CD4-positive, alpha-beta T cell (primary cell): Measurements from ENCODE around the gene GIMAP6. TPM values are rescaled to one million over a fixed set of nuclear protein-coding genes. Genes with fewer than 3 reads are reported as not detected.
"Not testable (repeated sequence)": the region's sequence is repeated elsewhere in the genome, so short reads cannot be mapped to it uniquely, and the experiment has no call there.

Experiments
- ATAC-seq: fragments of 200-7000 bp; cut with Tn5 transposase; one replicate; pipeline ENCODE4 v1.10.0; 2022; ENCODE audit warnings: mild to moderate bottlenecking; ENCODE audit not compliant: poor library complexity
- CTCF ChIA-PET: fragments of 350-600 bp; sonication (Branson Sonifier 250); formaldehyde crosslinking; loops from one replicate; lab custom pipeline; 2021; ENCODE audit warnings: antibody characterized with exemption, inconsistent platforms; lab: Charles Lee
- POLR2A ChIA-PET: fragments of 350-600 bp; sonication (Branson Sonifier 250); formaldehyde crosslinking; loops from one replicate; lab custom pipeline; 2021; ENCODE audit warnings: antibody characterized with exemption, inconsistent platforms; lab: Charles Lee
- DNase-seq, 14 experiments: peaks; one replicate each; pipeline ENCODE4 v3.0.0-alpha.2; 2013 to 2020; ENCODE audit warnings: mixed read lengths in 2 of 14
- H3K27ac ChIP-seq, 2 donors: one replicate each; pipeline versions ENCODE4 v1.5.1 to v1.7.0; 2013; ENCODE audit warnings: low read length in 2 of 2, low read depth in 1 of 2, mild to moderate bottlenecking in 1 of 2
- H3K27me3 ChIP-seq, 2 experiments: 1 replicate in 1 of 2; 2 replicates in 1 of 2; pipeline versions ENCODE4 v1.6.1 to v1.7.0; 2013; ENCODE audit warnings: low read length in 2 of 2, control low read depth in 1 of 2, mild to moderate bottlenecking in 1 of 2, moderate library complexity in 1 of 2; ENCODE audit not compliant: insufficient read depth in 2 of 2, control insufficient read depth in 1 of 2
- H3K36me3 ChIP-seq: one replicate; pipeline ENCODE4 v1.6.1; 2013; ENCODE audit warnings: low read length, control low read depth; ENCODE audit not compliant: insufficient read depth
- H3K4me1 ChIP-seq: one replicate; pipeline ENCODE4 v1.6.1; 2013; ENCODE audit warnings: low read length, control low read depth; ENCODE audit not compliant: insufficient read depth
- H3K4me3 ChIP-seq: one replicate; pipeline ENCODE4 v1.5.1; 2013; ENCODE audit warnings: mild to moderate bottlenecking, low read length, moderate library complexity
- H3K9me3 ChIP-seq, 2 experiments: 1 replicate in 1 of 2; 2 replicates in 1 of 2; pipeline versions ENCODE4 v1.6.1 to v1.7.0; 2013; ENCODE audit warnings: low read length in 2 of 2, mild to moderate bottlenecking in 2 of 2, control low read depth in 1 of 2, moderate library complexity in 1 of 2; ENCODE audit not compliant: control insufficient read depth in 1 of 2, insufficient read depth in 1 of 2
- H3K27ac Mint-ChIP-seq: one replicate; pipeline ENCODE4 v1.8.0; 2020; ENCODE audit warnings: mixed read lengths
- H3K27me3 Mint-ChIP-seq: one replicate; pipeline ENCODE4 v1.8.0; 2021; ENCODE audit warnings: mixed read lengths
- H3K36me3 Mint-ChIP-seq: one replicate; pipeline ENCODE4 v1.8.0; 2021; ENCODE audit warnings: low read depth, mixed read lengths
- H3K4me1 Mint-ChIP-seq: one replicate; pipeline ENCODE4 v1.8.0; 2021; ENCODE audit warnings: low read depth, mixed read lengths
- H3K4me3 Mint-ChIP-seq: one replicate; pipeline ENCODE4 v1.8.0; 2020; ENCODE audit warnings: mild to moderate bottlenecking, mixed read lengths
- H3K9me3 Mint-ChIP-seq: one replicate; pipeline ENCODE4 v1.8.0; 2020; ENCODE audit warnings: mixed read lengths
- CTCF ChIP-seq: fragments of 200-600 bp; IDR thresholded peaks from one replicate; pipeline ENCODE4 v1.8.0; 2022; ENCODE audit warnings: antibody characterized with exemption, mild to moderate bottlenecking
- intact Hi-C, 2 experiments: fragments of 100-400 bp; cut with DNase I in 1 of 2; cut with micrococcal nuclease in 1 of 2; formaldehyde crosslinking; loops; one replicate each; pipeline versions ENCODE4 v1.15.1 to v1.9.0; 2023 to 2025; cut with DNase I, micrococcal nuclease
- polyA plus RNA-seq, 2 donors: library from polyadenylated mRNA; unstranded; fragments of 120-200 nt; gene quantifications; one replicate each; pipeline ENCODE4 v1.2.1, GENCODE V29; 2013
- total RNA-seq, 174 experiments: library from RNA in 2 of 174; stranded (reverse) in 2 of 174; gene quantifications; one replicate each; pipeline ENCODE4 v1.2.3 and lab custom pipeline; 2021 to 2026

GIMAP6 gene
- total RNA-seq (10 to 100 TPM; 14.3 to 14.9 TPM), total RNA-seq (lab: John Stamatoyannopoulos, UW) (24.6 to 666 (median 208) reads per million in 172 experiments)
- 159 TPM for polyA plus RNA-seq (2013, experiment 1 of 2)
- polyA plus RNA-seq (2013, experiment 2 of 2): 151 TPM

DNA sequence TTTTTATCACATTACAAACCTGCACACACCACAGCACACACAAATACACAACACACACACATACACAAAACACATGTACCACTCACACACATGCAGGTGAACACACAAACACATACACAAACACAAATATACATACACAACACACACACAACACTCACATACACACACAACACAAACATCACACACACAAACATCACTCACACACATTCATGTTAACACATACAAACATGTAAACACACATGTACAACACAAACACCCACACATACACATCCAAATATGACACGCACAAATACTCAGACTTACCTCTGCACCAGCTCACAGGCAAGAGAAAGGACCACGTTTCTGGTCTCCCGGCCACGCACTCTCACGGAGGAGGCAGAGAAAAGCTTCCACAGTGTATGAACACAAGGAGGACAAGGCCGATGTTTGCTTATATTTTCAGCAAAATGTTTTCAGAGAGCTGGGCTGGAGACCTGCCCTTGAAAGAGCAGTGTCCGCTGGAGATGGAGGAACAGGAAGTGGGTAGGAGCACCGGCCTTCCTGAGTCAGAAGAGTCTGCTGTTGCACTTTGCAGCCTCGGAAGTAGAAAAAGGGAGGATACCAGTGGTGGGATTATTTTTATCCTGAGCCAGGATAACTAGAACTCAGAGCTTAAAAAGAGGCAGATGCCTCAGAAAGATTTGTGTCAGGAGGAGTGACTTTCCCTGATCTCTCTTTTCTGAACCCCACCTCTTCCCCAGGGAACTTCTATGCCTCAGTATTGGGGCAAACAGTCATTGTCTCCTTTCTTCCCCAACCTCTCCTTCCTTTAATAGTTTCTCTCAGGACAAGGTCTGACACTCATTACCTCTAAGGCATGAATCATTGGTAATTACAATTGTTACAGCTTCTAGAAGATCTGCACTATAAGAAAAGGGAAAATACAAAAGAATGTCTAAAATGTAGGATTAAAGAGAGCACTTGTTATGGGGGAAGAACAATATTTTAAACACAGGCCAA, at the start of gene GIMAP6:
GIMAP6 (minus strand) TSS at position 520 of the 999 bp plus-strand sequence. CDS start 2,243 bp downstream, outside the sequence.
- peak within 1 kb of the TSS; percentile 96 for H3K4me3 Mint-ChIP-seq
- peaks cover 7% of the 10 kb centered on the region for H3K9me3 Mint-ChIP-seq
- Histone ChIP-seq H3K9me3 (peaks cover 19 to 25% of the 10 kb centered on the region in 2 experiments), H3K36me3 (peaks cover 37% of the 10 kb centered on the region), H3K4me1 (peaks cover 60% of the 10 kb centered on the region), H3K27me3 (no peaks in the 10 kb centered on the region), H3K27ac (peak within 1 kb of the TSS; percentile 58 to 81), H3K4me3 (peak within 1 kb of the TSS; percentile 79)
- POLR2A ChIA-PET: interaction anchor here (0.7 to 4.8 kb wide), 39 partner anchors 9 to 183 kb away, joined by 3 to 68 read pairs (median 5); partner anchors contain the start of genes GIMAP1, GIMAP2, GIMAP4 and GIMAP5
- peaks cover 87% of the 10 kb centered on the region for H3K4me1 Mint-ChIP-seq
- ATAC-seq: peak; percentile 68
- H3K27ac Mint-ChIP-seq: peak within 1 kb of the TSS; percentile 84
- no peak for TF ChIP-seq CTCF
- peak; percentile 21 to 76 (median 49) for DNase-seq
- CTCF ChIA-PET: interaction anchor here (0.6 to 1.8 kb wide), 5 partner anchors 53 to 228 kb away, joined by 3 to 7 read pairs (median 4); partner anchors contain the start of genes GIMAP1 and GIMAP2
- H3K36me3 Mint-ChIP-seq: peaks cover 81% of the 10 kb centered on the region
- intact Hi-C loops: loop anchor here (1.0 to 5.0 kb wide), 7 partner anchors 33 to 185 kb away; partner anchors contain the start of genes GIMAP4 (in 1 of the 2) and GIMAP5 (in 1 of the 2)
- no peaks in the 10 kb centered on the region for H3K27me3 Mint-ChIP-seq

GRCh38 chr7:150680364-150680763, 48.2 kb upstream of the GIMAP6 start:
- POLR2A ChIA-PET: interaction anchor here (1.5 kb wide), 1 partner anchor 12 kb away, joined by 4 read pairs; no protein-coding TSS in a partner anchor
- Mint-ChIP-seq H3K4me1 (peaks cover 90% of the 10 kb centered on the region), H3K36me3 (peaks cover 77% of the 10 kb centered on the region), H3K27ac (peak overlapping the region; percentile 67)
- CTCF ChIA-PET, H3K9me3 Mint-ChIP-seq, H3K36me3 ChIP-seq, H3K4me3 ChIP-seq, H3K27me3 Mint-ChIP-seq, H3K27me3 ChIP-seq, DNase-seq, H3K9me3 ChIP-seq, H3K4me3 Mint-ChIP-seq, intact Hi-C loops, H3K27ac ChIP-seq, ATAC-seq: not testable (repeated sequence)
- H3K4me1 ChIP-seq: peaks cover 44% of the 10 kb centered on the region

- H3K36me3 ChIP-seq, ATAC-seq, H3K9me3 Mint-ChIP-seq, H3K9me3 ChIP-seq, H3K27me3 ChIP-seq, H3K27me3 Mint-ChIP-seq, H3K4me3 ChIP-seq: not testable (repeated sequence)
- intact Hi-C loops: loop anchor here in 1 of 2 experiments (5.0 kb wide), 1 partner anchor 39 kb away; the partner anchor contains the start of gene GIMAP1
- DNase-seq: peak in 7 of 14 experiments; percentile 27 to 54 (median 33)
- ChIA-PET POLR2A (interaction anchor here (0.7 to 1.2 kb wide), 6 partner anchors 11 to 70 kb away, joined by 3 to 5 read pairs (median 3); partner anchors contain the start of genes GIMAP1 and GIMAP6), CTCF (interaction anchor here (0.9 kb wide), 1 partner anchor 230 kb away, joined by 3 read pairs; no protein-coding TSS in a partner anchor)
- Mint-ChIP-seq H3K4me3 (peak overlapping the region; percentile 76), H3K36me3 (peaks cover 73% of the 10 kb centered on the region), H3K4me1 (peaks cover 83% of the 10 kb centered on the region), H3K27ac (peak overlapping the region; percentile 79)
- Histone ChIP-seq H3K27ac (peak overlapping the region; percentile 24 to 29), H3K4me1 (peaks cover 37% of the 10 kb centered on the region)
Observed at GRCh38 chr7:150678601-150679000, 46.4 kb upstream of the GIMAP6 start.

DNA sequence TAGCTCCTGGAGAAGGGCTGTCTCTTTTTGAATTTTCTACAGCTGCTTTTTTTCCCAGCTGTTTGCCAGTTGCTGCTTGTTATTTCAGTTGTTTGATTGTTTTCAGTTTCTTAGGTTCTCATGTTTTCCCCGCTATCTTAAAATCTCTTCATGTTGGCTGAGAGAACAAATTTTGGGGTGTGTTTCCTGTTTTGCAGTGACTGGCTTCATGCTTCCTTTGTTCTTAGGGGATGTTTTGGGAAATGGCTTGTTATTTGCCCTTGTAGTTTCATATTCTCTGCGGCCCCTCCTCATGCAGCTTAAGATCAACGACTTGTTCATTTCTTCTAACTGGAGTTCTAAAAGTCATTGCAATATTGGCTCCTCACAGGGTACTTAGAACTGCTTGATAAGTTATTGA, 44.7 kb upstream of the GIMAP6 start:
- H3K4me1 Mint-ChIP-seq: peaks cover 80% of the 10 kb centered on the region

GRCh38 chr7:150676276-150676675, 44.1 kb upstream of the GIMAP6 start:
- Histone ChIP-seq H3K4me3 (peak overlapping the region; percentile 8), H3K27ac (peak overlapping the region; percentile 72 to 78), H3K4me1 (peaks cover 35% of the 10 kb centered on the region)
- ChIA-PET CTCF (interaction anchor here (1.2 kb wide), 1 partner anchor 9 kb away, joined by 5 read pairs; the partner anchor contains the start of gene GIMAP2), POLR2A (interaction anchor here (0.7 to 3.1 kb wide), 27 partner anchors 8 to 227 kb away, joined by 3 to 29 read pairs (median 5); partner anchors contain the start of genes GIMAP1, GIMAP2, GIMAP4 and GIMAP6)
- not testable (repeated sequence) for H3K9me3 Mint-ChIP-seq, H3K27me3 ChIP-seq, H3K9me3 ChIP-seq, H3K27me3 Mint-ChIP-seq, H3K36me3 ChIP-seq
- peaks cover 85% of the 10 kb centered on the region for H3K4me1 Mint-ChIP-seq
- DNase-seq: peak in 2 of 14 experiments; percentile 26 to 49
- ATAC-seq: peak; percentile 7
- peak overlapping the region; percentile 79 for H3K27ac Mint-ChIP-seq
- peak overlapping the region; percentile 26 for H3K4me3 Mint-ChIP-seq
- intact Hi-C loops: loop anchor here in 1 of 2 experiments (2.0 to 5.0 kb wide), 2 partner anchors 41 to 79 kb away; partner anchors contain the start of gene GIMAP1
- H3K36me3 Mint-ChIP-seq: peaks cover 59% of the 10 kb centered on the region

More for the DNA sequence above, 44.7 kb upstream of the GIMAP6 start:
- H3K4me3 Mint-ChIP-seq: peak overlapping the region; percentile 26
- ATAC-seq (peak; percentile 92), DNase-seq (peak in 9 of 14 experiments; percentile 23 to 78 (median 47))
- peaks cover 60% of the 10 kb centered on the region for H3K36me3 Mint-ChIP-seq
- not testable (repeated sequence) for H3K36me3 ChIP-seq, H3K9me3 Mint-ChIP-seq, H3K27me3 ChIP-seq, H3K27me3 Mint-ChIP-seq, H3K9me3 ChIP-seq
- peak overlapping the region; percentile 79 for H3K27ac Mint-ChIP-seq
- H3K4me3 ChIP-seq: peak overlapping the region; percentile 1
- ChIA-PET CTCF (interaction anchor here (1.2 kb wide), 1 partner anchor 9 kb away, joined by 5 read pairs; the partner anchor contains the start of gene GIMAP2), POLR2A (interaction anchor here (0.6 to 3.1 kb wide), 30 partner anchors 9 to 238 kb away, joined by 3 to 29 read pairs (median 4); partner anchors contain the start of genes GIMAP1, GIMAP2, GIMAP4 and GIMAP6)
- H3K27ac ChIP-seq: peak overlapping the region; percentile 72 to 78
- intact Hi-C loops: loop anchor here in 1 of 2 experiments (2.0 to 5.0 kb wide), 2 partner anchors 40 to 78 kb away; partner anchors contain the start of gene GIMAP1
- peaks cover 31% of the 10 kb centered on the region for H3K4me1 ChIP-seq
